VCaP (cell line): Measurements from ENCODE around the gene KNDC1.
A peak's percentile ranks its signal among the peaks of the same experiment; 100 is the strongest.

Source experiments
- H3K27ac ChIP-seq: fragments of 450-650 bp; 2 replicates; pipeline ENCODE4 v1.5.1; 2017
- CTCF ChIP-seq: fragments of 450-650 bp; conservative IDR thresholded peaks from 2 replicates; pipeline ENCODE4 v1.5.1; 2017; ENCODE audit warnings: mild to moderate bottlenecking, moderate library complexity

The KNDC1 gene

DNA sequence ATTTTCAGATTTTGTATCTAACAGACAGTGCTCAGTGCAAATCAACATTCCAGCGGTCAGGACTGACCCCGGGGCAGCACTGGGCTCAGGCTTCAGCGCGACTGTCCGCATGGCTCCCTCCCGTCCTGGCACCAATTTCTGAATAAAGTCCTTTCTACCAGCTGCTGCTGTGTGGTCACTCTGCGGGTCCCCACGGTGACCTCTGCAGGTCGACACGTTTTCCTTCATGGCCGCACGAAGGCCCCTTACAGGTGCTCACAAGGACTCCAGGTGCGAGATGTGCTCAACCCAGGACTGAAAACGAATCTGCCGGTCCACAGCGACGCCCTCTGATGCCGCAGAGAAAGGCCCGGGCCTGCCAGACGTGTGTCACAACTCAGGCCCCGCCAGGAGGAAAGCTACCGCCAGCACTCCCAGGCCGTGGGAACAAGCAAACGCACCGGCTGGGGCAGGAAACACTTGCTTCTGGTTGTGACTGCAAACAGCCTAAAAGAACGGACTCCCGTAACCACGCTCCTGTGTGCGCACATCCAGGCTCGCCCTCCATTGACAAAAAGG lies 66.3 kb downstream of the KNDC1 start:
- no peak overlapping the region for H3K27ac ChIP-seq
- TF ChIP-seq CTCF, result peak; percentile 29

DNA sequence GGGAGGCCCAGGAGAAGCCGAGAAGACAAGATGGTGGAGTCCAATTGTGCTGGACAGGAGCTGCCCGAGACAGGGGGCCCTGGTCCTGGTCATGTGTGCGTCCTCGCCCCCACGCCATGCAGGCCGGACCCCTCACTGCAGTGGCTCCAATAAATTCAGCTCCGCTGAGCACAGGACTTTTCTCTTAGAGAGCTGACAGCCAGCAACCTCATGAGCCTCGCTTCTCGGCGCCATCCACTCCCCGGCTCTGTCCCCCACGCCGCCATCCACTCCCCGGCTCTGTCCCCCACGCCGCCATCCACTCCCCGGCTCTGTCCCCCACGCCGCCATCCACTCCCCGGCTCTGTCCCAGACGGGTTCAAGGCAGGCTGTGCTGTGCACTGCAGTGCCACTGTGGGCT lies 67.2 kb downstream of the KNDC1 start:
- no peak for TF ChIP-seq CTCF
- H3K27ac ChIP-seq, result no peak overlapping the region

GRCh38 chr10:133229265-133230043 lies 69.4 kb downstream of the KNDC1 start:
- no peak for TF ChIP-seq CTCF
- H3K27ac ChIP-seq, result no peak overlapping the region

DNA sequence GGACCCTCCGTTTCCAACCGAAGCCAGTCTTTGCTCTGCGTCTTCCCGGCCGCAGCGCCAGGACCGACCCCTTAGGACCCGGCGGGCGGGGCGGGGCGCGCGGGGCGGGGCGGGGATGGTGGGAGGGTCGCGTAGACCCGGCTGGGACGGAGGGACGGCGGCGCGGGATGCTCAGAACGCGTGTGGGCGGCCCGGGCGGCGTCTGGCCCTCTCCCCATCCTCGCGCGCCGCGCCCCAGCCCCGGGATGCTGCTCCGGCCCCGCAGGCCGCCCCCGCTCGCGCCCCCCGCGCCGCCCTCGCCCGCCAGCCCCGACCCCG lies 70.0 kb downstream of the KNDC1 start, which contains the start of gene UTF1:
TSS of gene UTF1 (plus strand) at position 174 of the 318 bp plus-strand sequence. CDS start at position 246, 72 bp downstream.
- no peak within 1 kb of the TSS for H3K27ac ChIP-seq
- no peak for TF ChIP-seq CTCF

DNA sequence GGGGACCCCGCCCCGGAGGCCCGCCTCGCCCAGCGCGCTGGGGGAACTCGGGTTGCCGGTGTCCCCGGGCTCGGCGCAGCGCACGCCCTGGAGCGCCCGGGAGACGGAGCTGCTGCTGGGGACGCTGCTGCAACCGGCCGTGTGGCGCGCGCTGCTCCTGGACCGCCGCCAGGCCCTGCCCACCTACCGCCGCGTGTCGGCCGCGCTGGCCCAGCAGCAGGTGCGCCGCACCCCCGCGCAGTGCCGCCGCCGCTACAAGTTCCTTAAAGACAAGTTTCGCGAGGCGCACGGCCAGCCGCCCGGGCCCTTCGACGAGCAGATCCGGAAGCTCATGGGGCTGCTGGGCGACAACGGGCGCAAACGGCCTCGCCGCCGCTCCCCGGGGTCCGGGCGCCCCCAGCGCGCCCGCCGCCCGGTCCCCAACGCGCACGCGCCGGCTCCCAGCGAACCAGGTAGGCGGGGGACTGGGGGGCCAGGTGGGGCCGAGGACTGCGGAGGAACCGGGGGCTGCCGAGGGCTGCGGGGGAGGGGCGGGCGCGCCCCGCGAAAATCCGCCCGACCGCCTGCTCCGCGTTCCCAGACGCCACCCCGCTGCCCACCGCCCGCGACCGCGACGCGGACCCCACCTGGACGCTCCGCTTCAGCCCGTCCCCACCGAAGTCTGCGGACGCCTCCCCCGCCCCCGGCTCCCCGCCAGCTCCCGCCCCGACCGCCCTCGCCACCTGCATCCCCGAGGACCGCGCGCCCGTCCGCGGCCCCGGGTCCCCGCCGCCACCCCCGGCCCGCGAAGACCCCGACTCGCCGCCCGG lies 70.6 kb downstream of the KNDC1 start:
- no peak for TF ChIP-seq CTCF
- no peak overlapping the region for H3K27ac ChIP-seq

GRCh38 chr10:133231244-133231945 lies 71.4 kb downstream of the KNDC1 start:
- no peak overlapping the region for H3K27ac ChIP-seq

More at GRCh38 chr10:133231244-133231945, 71.4 kb downstream of the KNDC1 start:
- TF ChIP-seq CTCF, result no peak
